K562 (cell line): Measurements from ENCODE around the gene ATP6V0C. TPM values are rescaled to one million over a fixed set of nuclear protein-coding genes. Genes with fewer than 3 reads are reported as not detected.

Source experiments
- ATAC-seq: fragments of 200-7000 bp; cut with Tn5 transposase; 3 replicates; pipeline ENCODE4 v1.9.1; 2020; ENCODE audit warnings: moderate library complexity
- BruUV-seq: library from RNA; stranded (reverse); fragments of 400-500 nt; replicated peaks from 2 replicates; lab custom pipeline; 2021; lab: Mats Ljungman, UMichigan
- CTCF ChIA-PET: fragments of 300-600 bp; formaldehyde crosslinking; extraction: SDS; loops from one replicate; lab custom pipeline; 2021; ENCODE audit warnings: low intra/inter-chr PET ratio; lab: Yijun Ruan, JAX
- POLR2A ChIA-PET: fragments of 300-600, 350-650 bp; sonication (Branson Sonifier 250); formaldehyde crosslinking; extraction: SDS; loops from one replicate; lab custom pipeline; 2021; ENCODE audit warnings: antibody characterized with exemption, inconsistent platforms; lab: Yijun Ruan, JAX
- DNase-seq, 4 experiments: peaks; one replicate each; pipeline versions ENCODE4 v3.0.0 to v3.0.0-alpha.2; 2011 to 2018; ENCODE audit warnings: low spot score in 3 of 4, mixed read lengths in 3 of 4; ENCODE audit errors: extremely low read depth in 1 of 4
- FAIRE-seq: peaks from 2 replicates; lab custom pipeline; 2011; peaks lifted over from hg19 to GRCh38; lab: Jason Lieb, UNC
- H2AFZ ChIP-seq: 2 replicates; pipeline ENCODE4 v1.6.0; 2011; ENCODE audit warnings: low read depth, low read length, control low read depth, inconsistent platforms
- H3K27ac ChIP-seq: fragments of 200-600 bp; 3 replicates; pipeline ENCODE4 v1.8.0; 2011; ENCODE audit warnings: low read depth, mild to moderate bottlenecking, control low read depth, inconsistent platforms, low read length, moderate library complexity, mixed read lengths; ENCODE audit errors: extremely low read depth
- H3K27me3 ChIP-seq, 2 experiments: fragments of 300-600 bp in 1 of 2; 2 replicates in 1 of 2; 3 replicates in 1 of 2; pipeline versions ENCODE4 v1.6.0 to v1.8.0; 2011; ENCODE audit warnings: inconsistent platforms in 2 of 2, low read length in 2 of 2, mild to moderate bottlenecking in 1 of 2, mixed read lengths in 1 of 2, moderate library complexity in 1 of 2; ENCODE audit not compliant: control insufficient read depth in 2 of 2, insufficient read depth in 2 of 2
- H3K36me3 ChIP-seq: fragments of 300-600 bp; 3 replicates; pipeline ENCODE4 v1.8.0; 2011; ENCODE audit warnings: mild to moderate bottlenecking, low read length, inconsistent platforms; ENCODE audit not compliant: control insufficient read depth, insufficient read depth
- H3K4me1 ChIP-seq, 2 experiments: fragments of 200-600 bp in 1 of 2; replicated peaks in 1 of 2; 2 replicates in 1 of 2; 3 replicates in 1 of 2; pipeline versions ENCODE4 v1.5.1 to v1.8.0; 2011; ENCODE audit warnings: inconsistent platforms in 2 of 2, low read length in 2 of 2, mild to moderate bottlenecking in 1 of 2, mixed read lengths in 1 of 2, moderate library complexity in 1 of 2; ENCODE audit not compliant: control insufficient read depth in 2 of 2, insufficient read depth in 2 of 2
- H3K4me2 ChIP-seq: 2 replicates; pipeline ENCODE4 v1.6.1; 2011; ENCODE audit warnings: low read length, control low read depth, inconsistent platforms, mixed read lengths; ENCODE audit not compliant: insufficient read depth
- H3K4me3 ChIP-seq: fragments of 200-600 bp; sonication (generic), shearing (Covaris generic); 2 replicates; pipeline ENCODE4 v1.5.1; 2016; ENCODE audit warnings: control low read depth, inconsistent platforms
- H3K79me2 ChIP-seq: fragments of 200-600 bp; 3 replicates; pipeline ENCODE4 v1.8.0; 2011; ENCODE audit warnings: low read length, inconsistent platforms; ENCODE audit not compliant: control insufficient read depth, insufficient read depth
- H3K9ac ChIP-seq, 2 experiments: 2 replicates each; pipeline versions ENCODE4 v1.6.0 to v1.6.1; 2011; ENCODE audit warnings: low read depth in 2 of 2, low read length in 2 of 2, control low read depth in 1 of 2, inconsistent platforms in 1 of 2, mild to moderate bottlenecking in 1 of 2, mixed read lengths in 1 of 2; ENCODE audit not compliant: insufficient read depth in 1 of 2
- H3K9me1 ChIP-seq: one replicate; pipeline ENCODE4 v1.6.0; 2011; ENCODE audit warnings: inconsistent platforms, mild to moderate bottlenecking, low read length, moderate library complexity; ENCODE audit not compliant: control insufficient read depth, insufficient read depth
- H3K9me3 ChIP-seq: replicated peaks from 2 replicates; pipeline ENCODE4 v1.5.1; 2011; ENCODE audit warnings: low read depth, low read length, inconsistent platforms; ENCODE audit not compliant: control insufficient read depth, insufficient read depth
- H4K20me1 ChIP-seq: replicated peaks from 2 replicates; pipeline ENCODE4 v1.6.1; 2011; ENCODE audit warnings: low read length, inconsistent platforms, mixed read lengths; ENCODE audit not compliant: control insufficient read depth, insufficient read depth
- BRD9 ChIP-seq: fragments of 450-650 bp; IDR thresholded peaks from 2 replicates; pipeline ENCODE4 v1.6.1; 2018; ENCODE audit warnings: low read depth; ENCODE audit not compliant: partially characterized antibody
- CHD4 ChIP-seq: fragments of 200-600 bp; sonication (generic); IDR thresholded peaks from 3 replicates; pipeline ENCODE4 v1.6.1; 2012; ENCODE audit warnings: low read depth, mild to moderate bottlenecking, mixed read lengths, low read length, inconsistent platforms; ENCODE audit not compliant: insufficient read depth, insufficient replicate concordance, poor library complexity, severe bottlenecking
- CTBP1 ChIP-seq: fragments of 450-650 bp; IDR thresholded peaks from 2 replicates; pipeline ENCODE4 v1.6.1; 2016; ENCODE audit warnings: borderline replicate concordance
- DMBX1 ChIP-seq: fragments of 250-450 bp; sonication (Bioruptor Pico); IDR thresholded peaks from 2 replicates; pipeline ENCODE4 v1.8.0; 2022; ENCODE audit warnings: inconsistent platforms, mild to moderate bottlenecking, moderate library complexity, borderline replicate concordance
- MTA2 ChIP-seq: fragments of 450-650 bp; IDR thresholded peaks from 2 replicates; pipeline ENCODE4 v1.6.1; 2016; ENCODE audit warnings: low read depth
- TBL1XR1 ChIP-seq, 2 experiments: IDR thresholded peaks; 2 replicates each; pipeline ENCODE4 v1.6.1; 2012; ENCODE audit warnings: improper control_type of control experiment in 2 of 2, low read length in 2 of 2, mild to moderate bottlenecking in 1 of 2
- YY1 ChIP-seq, 3 experiments: IDR thresholded peaks; 2 replicates each; pipeline ENCODE4 v1.6.1; 2011; ENCODE audit warnings: low read length in 2 of 3, mild to moderate bottlenecking in 2 of 3, moderate library complexity in 2 of 3, borderline replicate concordance in 1 of 3, control low read depth in 1 of 3, low read depth in 1 of 3; ENCODE audit not compliant: insufficient read depth in 3 of 3, insufficient replicate concordance in 2 of 3, control insufficient read depth in 1 of 3, insufficient read length in 1 of 3; ENCODE audit errors: extremely low read depth in 1 of 3
- ZFX ChIP-seq: sonication (generic); formaldehyde crosslinking; IDR thresholded peaks from 2 replicates; pipeline ENCODE4 v1.8.0; 2022; ENCODE audit warnings: mild to moderate bottlenecking, missing genetic modification reagents, moderate library complexity
- WGBS: fragments of 100-300 bp; shearing (Covaris generic); methylation state at CpG from one replicate; pipeline ENCODE4 v1.1.6; 2016; ENCODE audit warnings: low coverage, mixed read lengths; ENCODE audit not compliant: insufficient coverage; ENCODE audit errors: missing lambda C conversion rate; 5-methylcytosine and 5-hydroxymethylcytosine counted together
- in situ Hi-C: fragments of 300-500 bp; cut with MboI; formaldehyde crosslinking; loops from 4 replicates; pipeline ENCODE4 v1.15.0; 2018; ENCODE audit warnings: inconsistent platforms, mixed read lengths
- intact Hi-C: fragments of 100-400 bp; cut with micrococcal nuclease; formaldehyde crosslinking; loops from 2 replicates; pipeline ENCODE4 v1.14.2; 2022
- polyA plus RNA-seq, 8 experiments: library from polyadenylated mRNA; depleted of rRNA in 4 of 8; stranded (reverse) in 5 of 8; unstranded in 3 of 8; fragments of >200 nt; fragmentation: Nextera tagmentation in 2 of 8; fragmentation: Illumina TruSeq in 1 of 8; extraction: Ambion mirVana in 2 of 8; extraction: Trizol in 1 of 8; gene quantifications; 2 replicates each; pipeline versions ENCODE4 v1.2.1 to v1.2.3, GENCODE V29; 2011 to 2014; ENCODE audit warnings: inconsistent platforms in 1 of 8, missing spikeins in 1 of 8
- total RNA-seq, 7 experiments: library from RNA; depleted of rRNA in 6 of 7; stranded (reverse); fragments of >200 nt in 6 of 7; fragmentation: Illumina TruSeq in 2 of 7; extraction: Trizol in 2 of 7; gene quantifications; 2 replicates each; pipeline versions ENCODE4 v1.2.1 to v1.2.3, GENCODE V29; 2011 to 2021; ENCODE audit warnings: low replicate concordance in 1 of 7
- TF ChIP-seq, protein P1 (sequence below): fragments of 450-650 bp; IDR thresholded peaks from 2 replicates; pipeline ENCODE4 v1.6.1; 2016
- TF ChIP-seq, protein P2 (sequence below): fragments of 250-450 bp; sonication (Bioruptor Pico); IDR thresholded peaks from 2 replicates; pipeline ENCODE4 v1.8.0; 2021; ENCODE audit warnings: borderline replicate concordance, mild to moderate bottlenecking, moderate library complexity; ENCODE audit not compliant: poor library complexity, severe bottlenecking
- TF ChIP-seq, protein P3 (sequence below): sonication (generic); IDR thresholded peaks from 2 replicates; pipeline ENCODE4 v1.6.1; 2016
- TF ChIP-seq, protein P4 (sequence below): IDR thresholded peaks from 2 replicates; pipeline ENCODE4 v1.6.1; 2014; ENCODE audit warnings: antibody characterized with exemption
- TF ChIP-seq, protein P5 (sequence below): fragments of 450-650 bp; IDR thresholded peaks from 2 replicates; pipeline ENCODE4 v1.7.0; 2016; ENCODE audit warnings: borderline replicate concordance

The ATP6V0C gene
- total and polyA plus RNA-seq, 9 of the 15 experiments (the other 6 are each of a cell fraction or from before 2014, with no cell fraction given): 2.9 to 228 (median 22.7) TPM

DNA sequence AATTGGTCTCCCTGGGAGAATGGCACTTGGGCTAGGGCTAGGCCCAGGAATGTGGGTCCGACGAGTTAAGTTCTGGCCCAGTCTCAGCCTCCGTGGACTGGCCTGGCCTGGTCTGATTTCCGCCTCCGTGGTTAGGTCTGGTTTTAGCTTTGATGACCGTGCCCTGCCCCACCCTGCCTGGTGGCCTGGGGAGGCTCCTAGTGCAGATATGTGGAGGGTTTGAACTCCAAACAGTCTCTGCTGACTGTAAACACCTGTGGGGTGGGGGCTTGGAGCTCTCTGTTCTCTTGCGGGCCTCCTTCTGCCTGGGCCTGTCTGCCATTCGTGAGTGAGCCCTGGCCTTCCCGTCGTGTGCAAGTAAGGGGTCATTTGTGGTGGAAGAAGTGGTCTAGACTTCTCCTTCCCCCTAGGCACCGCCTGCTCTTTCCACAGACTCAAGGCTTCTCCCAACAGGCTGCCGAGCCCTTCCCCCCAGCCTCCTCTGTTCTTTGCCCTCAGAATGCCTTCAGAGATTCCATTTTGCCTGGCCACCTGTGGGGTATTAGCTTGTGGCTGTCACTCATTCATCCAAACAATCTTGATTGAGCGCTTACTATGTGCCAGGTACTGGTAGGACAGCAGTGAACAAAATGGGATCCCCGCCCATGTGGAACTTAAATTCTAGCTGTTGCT lies 1.6 kb downstream of the ATP6V0C start:
- FAIRE-seq: no peak
- Histone ChIP-seq H3K27me3 (no peaks in the 10 kb centered on the region), H3K9ac (peak overlapping the region; percentile 90 to 96), H3K9me3 (no peaks in the 10 kb centered on the region), H2AFZ (no peak overlapping the region), H4K20me1 (peaks cover 46% of the 10 kb centered on the region), H3K4me3 (peak overlapping the region; percentile 98), H3K79me2 (peaks cover 67% of the 10 kb centered on the region), H3K4me2 (peak overlapping the region; percentile 94), H3K4me1 (peaks cover 57 to 92% of the 10 kb centered on the region in 2 experiments), H3K9me1 (peaks cover 8% of the 10 kb centered on the region), H3K36me3 (peaks cover 42% of the 10 kb centered on the region), H3K27ac (peak overlapping the region; percentile 96)
- peak; percentile 18 for ATAC-seq
- in situ Hi-C loops: no loop called here
- BruUV-seq: no TSS peak
- WGBS: 9% methylated on average over 13 of the region's 14 CpGs
- intact Hi-C loops: no loop called here
- ChIA-PET CTCF (no interaction called here), POLR2A (interaction anchor here (0.6 to 2.1 kb wide), 12 partner anchors 9 to 493 kb away, joined by 3 to 9 read pairs (median 3); partner anchors contain the start of genes NTHL1, TBC1D24, TRAF7 and TSC2)
- DNase-seq: peak in 2 of 4 experiments; percentile 46 to 64
- peak; percentile 51; the same call in 1 of the 2 replicates for TF ChIP-seq ZFX (CRISPR knock-in tag)
- TF ChIP-seq, protein P1, sequence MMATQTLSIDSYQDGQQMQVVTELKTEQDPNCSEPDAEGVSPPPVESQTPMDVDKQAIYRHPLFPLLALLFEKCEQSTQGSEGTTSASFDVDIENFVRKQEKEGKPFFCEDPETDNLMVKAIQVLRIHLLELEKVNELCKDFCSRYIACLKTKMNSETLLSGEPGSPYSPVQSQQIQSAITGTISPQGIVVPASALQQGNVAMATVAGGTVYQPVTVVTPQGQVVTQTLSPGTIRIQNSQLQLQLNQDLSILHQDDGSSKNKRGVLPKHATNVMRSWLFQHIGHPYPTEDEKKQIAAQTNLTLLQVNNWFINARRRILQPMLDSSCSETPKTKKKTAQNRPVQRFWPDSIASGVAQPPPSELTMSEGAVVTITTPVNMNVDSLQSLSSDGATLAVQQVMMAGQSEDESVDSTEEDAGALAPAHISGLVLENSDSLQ: peak; percentile 67
- no peak for TF ChIP-seq DMBX1 (CRISPR knock-in tag)
- TF ChIP-seq CHD4: no peak
- TF ChIP-seq YY1 (IDR thresholded peaks at IDR 0.05; ENCODE audit: borderline replicate concordance in 1 of 3, control insufficient read depth in 1 of 3, extremely low read depth in 1 of 3, insufficient read depth in 3 of 3, insufficient read length in 1 of 3, insufficient replicate concordance in 2 of 3, low read depth in 1 of 3, low read length in 2 of 3): peak in 1 of 3 experiments; percentile 9
- no peak for TF ChIP-seq BRD9
- TF ChIP-seq TBL1XR1 (IDR thresholded peaks at IDR 0.05; ENCODE audit: low read length in 2 of 2): no peak
- TF ChIP-seq, protein P2, sequence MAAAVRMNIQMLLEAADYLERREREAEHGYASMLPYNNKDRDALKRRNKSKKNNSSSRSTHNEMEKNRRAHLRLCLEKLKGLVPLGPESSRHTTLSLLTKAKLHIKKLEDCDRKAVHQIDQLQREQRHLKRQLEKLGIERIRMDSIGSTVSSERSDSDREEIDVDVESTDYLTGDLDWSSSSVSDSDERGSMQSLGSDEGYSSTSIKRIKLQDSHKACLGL (CRISPR knock-in tag): no peak
- TF ChIP-seq CTBP1: no peak
- TF ChIP-seq, protein P3, sequence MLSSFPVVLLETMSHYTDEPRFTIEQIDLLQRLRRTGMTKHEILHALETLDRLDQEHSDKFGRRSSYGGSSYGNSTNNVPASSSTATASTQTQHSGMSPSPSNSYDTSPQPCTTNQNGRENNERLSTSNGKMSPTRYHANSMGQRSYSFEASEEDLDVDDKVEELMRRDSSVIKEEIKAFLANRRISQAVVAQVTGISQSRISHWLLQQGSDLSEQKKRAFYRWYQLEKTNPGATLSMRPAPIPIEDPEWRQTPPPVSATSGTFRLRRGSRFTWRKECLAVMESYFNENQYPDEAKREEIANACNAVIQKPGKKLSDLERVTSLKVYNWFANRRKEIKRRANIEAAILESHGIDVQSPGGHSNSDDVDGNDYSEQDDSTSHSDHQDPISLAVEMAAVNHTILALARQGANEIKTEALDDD: no peak
- TF ChIP-seq, protein P4, sequence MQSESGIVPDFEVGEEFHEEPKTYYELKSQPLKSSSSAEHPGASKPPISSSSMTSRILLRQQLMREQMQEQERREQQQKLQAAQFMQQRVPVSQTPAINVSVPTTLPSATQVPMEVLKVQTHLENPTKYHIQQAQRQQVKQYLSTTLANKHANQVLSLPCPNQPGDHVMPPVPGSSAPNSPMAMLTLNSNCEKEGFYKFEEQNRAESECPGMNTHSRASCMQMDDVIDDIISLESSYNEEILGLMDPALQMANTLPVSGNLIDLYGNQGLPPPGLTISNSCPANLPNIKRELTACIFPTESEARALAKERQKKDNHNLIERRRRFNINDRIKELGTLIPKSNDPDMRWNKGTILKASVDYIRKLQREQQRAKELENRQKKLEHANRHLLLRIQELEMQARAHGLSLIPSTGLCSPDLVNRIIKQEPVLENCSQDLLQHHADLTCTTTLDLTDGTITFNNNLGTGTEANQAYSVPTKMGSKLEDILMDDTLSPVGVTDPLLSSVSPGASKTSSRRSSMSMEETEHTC: no peak
- TF ChIP-seq, protein P5, sequence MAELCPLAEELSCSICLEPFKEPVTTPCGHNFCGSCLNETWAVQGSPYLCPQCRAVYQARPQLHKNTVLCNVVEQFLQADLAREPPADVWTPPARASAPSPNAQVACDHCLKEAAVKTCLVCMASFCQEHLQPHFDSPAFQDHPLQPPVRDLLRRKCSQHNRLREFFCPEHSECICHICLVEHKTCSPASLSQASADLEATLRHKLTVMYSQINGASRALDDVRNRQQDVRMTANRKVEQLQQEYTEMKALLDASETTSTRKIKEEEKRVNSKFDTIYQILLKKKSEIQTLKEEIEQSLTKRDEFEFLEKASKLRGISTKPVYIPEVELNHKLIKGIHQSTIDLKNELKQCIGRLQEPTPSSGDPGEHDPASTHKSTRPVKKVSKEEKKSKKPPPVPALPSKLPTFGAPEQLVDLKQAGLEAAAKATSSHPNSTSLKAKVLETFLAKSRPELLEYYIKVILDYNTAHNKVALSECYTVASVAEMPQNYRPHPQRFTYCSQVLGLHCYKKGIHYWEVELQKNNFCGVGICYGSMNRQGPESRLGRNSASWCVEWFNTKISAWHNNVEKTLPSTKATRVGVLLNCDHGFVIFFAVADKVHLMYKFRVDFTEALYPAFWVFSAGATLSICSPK: no peak
- TF ChIP-seq MTA2: no peak
